Stimulated activated CD8-positive, alpha-beta memory T cell treated with anti-CD3 and anti-CD28 coated beads, Interleukin-15, amount 100 ng/mL, for 48 hours (primary cell): ENCODE results near the gene USP2.

Experiments
- DNase-seq, 2 donors: peaks; one replicate each; pipeline ENCODE4 v3.0.0-alpha.2; 2020; ENCODE audit warnings: low read depth in 2 of 2

The USP2 gene

DNA sequence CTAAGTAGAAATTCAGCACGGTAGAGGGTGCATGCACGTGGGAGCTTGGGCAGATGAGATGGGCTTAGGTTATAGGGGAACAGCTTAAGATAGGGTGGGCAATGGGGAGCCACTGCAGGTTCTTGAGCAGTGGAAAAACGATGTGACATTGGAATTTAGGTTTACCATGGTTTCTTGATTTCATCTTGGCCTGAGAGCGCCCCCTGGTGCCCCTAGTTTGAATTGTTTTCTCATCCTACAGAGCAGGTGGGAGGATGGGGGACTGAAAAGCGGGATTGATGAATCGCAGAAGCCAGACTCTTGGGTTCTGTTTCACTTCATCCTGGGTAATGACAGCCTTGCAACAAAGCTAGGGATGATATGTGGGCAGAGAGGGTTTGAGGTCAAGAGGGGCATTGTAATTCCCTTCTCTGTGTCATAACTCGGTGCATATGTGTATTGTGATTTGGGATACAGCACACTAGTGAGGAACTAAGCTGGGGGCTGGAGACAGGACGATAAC is 57.9 kb downstream of the USP2 start:
- DNase-seq: peak in 1 of 2 donors; percentile 58

DNA sequence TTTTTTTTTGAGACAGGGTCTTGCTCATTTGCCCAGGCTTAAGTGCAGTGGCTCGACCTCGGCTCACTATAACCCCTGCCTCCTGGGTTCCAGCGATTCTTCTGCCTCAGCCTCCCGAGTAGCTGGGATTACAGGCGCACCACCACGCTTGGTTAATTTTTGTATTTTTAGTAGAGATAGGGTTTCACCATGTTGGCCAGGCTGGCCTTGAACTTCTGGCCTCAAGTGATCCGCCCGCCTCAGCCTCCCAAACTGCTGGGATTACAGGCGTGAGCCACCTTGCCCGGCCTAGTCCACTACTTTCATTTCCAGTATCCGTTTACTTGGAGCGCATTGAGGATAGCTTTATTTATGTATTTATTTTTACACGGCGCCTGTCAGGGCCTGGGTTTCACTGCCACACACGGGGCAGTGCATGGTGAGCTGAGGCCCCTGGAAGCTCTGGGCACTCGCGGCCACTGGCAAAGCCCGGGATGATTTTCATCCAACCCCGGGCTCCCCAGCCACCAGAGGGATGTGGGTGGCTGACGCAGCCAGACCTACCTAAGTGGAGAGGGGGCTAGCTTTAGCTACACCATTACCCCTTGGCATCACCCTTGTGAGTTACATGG is 58.5 kb downstream of the USP2 start:
- no peak for DNase-seq

DNA sequence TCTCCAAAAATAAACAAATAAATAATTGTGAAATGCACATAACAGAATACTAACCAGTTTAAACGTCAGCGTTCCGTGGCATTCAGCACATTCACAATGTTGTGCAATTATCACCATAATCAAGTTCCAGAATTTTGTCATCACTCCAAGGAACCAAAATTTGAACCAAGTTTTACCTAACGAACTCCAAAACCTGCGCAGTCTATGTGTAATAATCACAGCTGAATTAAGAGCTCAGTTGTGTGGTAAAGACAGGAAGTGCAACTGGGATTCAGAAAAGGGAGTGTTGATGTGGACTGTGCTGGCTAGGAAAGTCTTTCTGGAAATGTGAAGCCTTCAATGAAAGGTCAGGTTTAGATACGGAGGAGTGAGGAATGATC is 59.1 kb downstream of the USP2 start:
- DNase-seq: no peak

DNA sequence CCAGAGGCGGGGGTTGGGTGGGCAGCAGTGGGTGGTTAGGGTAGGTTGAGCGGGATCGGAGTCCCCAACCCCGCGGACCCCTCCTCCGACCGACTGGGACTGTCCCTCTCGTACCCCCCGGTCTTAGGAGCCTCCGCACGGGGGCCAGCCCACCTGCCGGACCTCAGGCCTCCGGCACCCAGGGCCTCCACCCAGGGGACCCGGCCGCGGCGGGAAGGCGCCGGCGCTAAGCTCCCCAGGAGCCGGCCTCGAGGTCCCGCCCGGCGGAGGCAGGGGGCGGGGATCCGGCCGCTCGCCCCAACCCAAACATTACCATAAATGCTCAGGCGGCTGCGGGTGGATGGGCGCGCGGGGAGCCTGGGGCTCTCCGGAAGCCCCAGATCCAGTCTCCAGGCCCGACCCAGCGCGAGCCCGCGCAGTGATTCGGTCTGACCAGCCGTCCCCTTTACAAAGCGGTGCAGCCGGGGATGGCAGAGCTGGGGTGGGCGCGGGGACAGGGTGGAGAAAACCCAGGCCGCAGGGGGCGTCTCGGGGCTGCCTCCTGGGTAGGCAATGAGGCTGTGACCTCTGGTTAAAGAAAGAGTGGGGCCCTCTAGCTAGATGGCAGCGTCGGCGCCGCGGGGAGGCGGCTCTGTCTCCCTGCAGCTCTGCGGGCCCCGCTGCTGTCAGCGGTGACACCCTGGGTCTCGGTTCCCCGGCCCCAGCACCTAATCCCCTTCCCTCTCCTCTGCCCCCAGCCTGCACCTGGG is 60.5 kb downstream of the USP2 start:
- peak; percentile 45 to 47 for DNase-seq

DNA sequence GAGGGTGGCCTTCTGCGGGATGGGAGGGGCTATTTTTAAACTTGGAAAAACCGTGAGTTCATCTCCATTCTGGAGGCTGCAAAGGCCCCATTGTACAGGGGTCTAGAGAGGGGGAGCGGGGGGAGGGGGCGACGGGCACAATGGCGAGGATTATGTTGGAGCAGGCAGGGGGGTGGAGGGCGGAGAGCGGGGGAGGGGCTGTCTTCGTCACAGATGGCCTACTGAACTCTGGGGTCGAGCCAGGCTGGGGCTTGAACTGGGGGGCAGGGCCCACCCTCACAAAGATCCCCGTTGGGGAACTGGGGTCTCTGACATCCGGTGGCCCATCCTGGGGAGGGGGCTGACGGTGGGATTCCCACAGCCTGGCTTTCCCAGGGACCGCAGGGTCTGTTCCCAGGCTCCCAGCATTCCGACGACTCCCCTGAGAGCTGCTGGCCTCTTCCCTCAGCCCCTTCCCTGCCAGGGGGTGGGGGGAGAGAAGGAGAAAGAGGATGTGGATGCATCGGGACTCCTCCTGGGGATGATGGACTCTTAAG is 61.2 kb downstream of the USP2 start:
- no peak for DNase-seq

DNA sequence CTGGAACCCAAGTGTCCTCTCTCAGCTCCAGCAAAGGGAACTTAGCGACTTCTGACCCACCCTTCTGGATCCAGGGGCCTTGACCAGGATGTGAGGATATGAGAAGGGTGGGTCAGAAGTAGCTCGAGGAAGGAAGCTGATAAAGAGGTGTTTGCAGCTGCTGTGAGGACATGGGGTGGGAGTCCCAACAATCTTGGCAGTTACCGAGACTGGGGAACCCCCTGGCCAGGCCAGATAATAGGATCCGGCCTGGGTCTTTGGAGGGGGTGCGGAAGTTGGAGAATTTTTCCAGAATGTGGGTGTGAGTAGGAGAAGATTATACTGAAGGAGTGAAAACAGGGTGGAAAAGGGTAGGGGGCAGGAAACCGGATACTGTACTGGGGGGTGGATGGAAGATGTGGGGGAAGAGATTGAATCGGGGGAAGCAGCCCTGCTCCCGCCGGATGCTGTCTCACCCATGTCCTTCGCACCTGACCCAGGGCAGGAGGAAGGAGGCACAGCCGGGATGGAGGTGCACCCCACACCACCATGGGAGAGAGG is 61.7 kb downstream of the USP2 start:
- DNase-seq: no peak

DNA sequence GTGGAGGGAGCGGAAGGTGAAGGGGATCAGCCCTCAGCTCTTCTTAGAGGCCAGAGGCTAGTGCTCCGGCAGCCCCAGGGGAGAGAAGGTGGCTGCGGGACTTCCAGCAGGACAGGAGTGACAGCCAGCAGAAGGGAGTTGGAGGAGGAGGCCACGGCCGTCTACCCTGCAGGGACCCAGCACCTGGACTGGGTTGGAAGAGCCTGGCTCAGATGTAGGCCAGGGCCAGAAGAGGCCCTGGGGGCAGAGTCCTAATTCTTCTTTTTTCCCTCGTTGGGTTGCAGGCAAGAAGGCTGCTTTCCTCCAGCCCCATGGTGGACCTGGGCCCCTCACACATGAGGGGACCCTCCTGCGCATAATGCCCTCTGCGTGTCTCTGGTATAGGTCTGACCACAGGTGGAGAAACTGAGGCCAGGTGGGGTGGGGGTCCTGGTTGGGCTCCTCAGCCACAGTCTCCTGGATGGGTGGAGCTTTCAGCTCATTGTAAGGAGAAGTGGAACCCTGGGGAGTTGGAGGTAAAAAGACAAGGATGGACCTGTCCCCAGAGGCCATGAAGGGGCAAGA is 62.3 kb downstream of the USP2 start:
- no peak for DNase-seq

DNA sequence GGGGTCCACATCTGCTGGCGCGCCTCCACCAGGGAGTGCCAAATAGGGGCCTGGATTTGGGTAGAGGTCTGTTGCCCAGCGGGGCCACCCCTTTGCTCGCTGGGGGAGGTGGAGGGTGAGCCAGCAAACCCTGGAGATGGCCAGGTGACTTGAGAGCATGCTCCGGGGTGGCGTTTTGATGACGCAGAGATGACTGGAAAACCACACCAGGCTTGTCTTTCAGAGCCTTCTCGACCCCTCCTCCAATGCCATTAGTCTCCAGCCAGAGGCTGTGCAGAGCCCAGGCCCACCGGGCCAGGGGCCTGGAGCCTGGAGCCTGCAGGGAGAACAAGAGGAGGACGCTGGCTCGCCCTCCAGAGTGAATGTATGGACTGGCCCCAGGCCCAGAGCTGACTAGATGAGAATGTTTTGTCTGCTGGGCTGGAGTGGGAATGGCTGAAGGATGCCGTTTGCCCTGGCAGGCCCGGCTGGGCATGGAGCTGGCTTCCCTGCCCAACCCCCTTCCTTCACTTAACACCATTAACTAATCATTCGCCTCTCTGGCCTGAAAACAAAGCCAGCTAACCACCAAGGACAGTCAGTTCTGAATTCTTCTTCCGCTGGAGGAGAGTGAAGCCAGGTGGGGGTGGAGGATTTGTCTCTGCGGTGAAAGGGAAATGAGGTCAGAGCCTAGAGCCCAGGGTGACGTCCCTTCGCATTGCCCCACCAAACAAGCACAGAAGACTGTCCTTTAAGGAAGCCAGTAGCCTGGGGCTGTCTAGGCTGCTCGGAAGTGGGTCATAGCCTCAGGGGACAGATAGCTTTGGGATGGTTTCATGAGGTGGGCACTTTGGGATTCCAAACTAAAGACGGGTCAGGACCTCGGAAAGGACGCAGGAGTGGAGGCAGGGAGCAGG is 63.0 kb downstream of the USP2 start:
- DNase-seq: no peak

DNA sequence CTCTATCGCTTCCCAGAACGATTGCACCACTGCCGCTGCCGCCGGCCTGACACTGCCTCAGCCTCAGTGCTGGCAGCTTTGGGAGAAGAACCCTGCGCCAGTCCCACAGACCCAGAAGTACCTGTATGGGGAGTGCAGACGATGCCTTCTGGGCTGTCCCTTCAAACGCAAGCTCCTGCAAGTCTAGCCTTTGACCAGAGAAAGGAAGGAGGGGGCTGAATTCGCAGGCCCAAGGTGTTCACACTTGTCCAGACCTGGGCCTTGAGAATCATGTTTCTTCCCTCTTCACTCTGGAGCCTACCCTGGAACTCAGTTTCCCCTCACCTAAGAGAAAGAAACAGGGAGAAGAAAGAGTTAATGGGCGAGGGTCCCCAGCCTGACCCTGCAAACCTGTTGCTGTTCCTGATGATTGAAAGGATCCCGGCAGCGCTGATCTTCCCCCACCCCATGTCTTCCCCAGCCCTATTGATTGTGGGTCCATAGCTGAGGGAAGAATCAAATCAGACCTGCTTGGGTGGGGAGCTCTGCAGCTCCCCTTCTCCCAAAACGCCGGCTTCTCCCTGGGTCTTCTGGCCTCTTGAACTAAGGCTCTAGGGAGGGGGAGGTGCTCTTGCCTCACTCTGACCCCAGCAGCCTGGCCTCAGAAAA is 63.8 kb downstream of the USP2 start:
- no peak for DNase-seq

DNA sequence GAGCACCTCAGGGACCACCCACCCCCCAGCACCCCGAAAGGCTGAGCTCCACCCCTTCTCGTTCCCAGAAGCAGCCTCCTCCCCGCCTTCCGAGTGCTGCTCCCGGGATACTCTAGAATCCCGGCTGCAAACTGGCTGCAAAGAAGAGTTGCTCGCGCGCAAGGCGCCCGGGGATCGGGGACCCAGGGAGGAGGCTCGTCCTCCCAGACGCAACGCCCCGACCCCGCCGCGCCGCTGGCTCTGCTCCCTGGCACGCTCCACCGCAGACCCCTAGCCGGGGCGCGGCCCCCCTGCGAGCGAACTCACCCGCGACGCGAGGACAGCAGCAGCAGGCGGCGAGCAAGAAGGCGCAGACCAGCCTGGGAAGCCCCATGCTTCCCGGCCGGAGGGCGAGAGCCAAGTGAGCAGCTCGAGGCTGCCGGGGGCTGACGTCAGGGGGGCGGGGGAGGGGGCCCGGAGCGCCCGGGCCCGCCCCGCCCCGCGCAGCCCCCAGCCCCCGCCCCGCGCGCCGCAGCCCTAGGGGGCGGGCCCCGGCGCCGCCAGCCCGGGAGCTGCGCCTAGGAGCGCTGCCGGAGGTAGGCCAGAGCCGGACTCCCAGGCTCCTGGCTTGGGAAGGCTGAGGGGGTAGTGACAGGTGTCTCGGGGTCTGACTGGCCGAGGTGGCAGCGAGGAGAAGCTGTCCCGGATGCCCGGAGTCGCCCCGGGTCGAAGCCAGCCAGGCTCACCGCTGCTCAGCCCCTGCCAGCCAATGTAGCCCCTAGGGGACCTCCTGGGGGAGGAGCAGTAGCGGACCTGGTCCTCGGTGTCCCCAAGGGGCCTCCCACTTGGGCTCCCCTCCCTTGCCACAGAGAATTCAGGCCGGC is 64.5 kb downstream of the USP2 start, which contains the start of gene MCAM:
Gene MCAM (minus strand): TSS at position 402 of the 863 bp plus-strand sequence. CDS start 29 bp downstream, at position 373.
- no peak for DNase-seq

DNA sequence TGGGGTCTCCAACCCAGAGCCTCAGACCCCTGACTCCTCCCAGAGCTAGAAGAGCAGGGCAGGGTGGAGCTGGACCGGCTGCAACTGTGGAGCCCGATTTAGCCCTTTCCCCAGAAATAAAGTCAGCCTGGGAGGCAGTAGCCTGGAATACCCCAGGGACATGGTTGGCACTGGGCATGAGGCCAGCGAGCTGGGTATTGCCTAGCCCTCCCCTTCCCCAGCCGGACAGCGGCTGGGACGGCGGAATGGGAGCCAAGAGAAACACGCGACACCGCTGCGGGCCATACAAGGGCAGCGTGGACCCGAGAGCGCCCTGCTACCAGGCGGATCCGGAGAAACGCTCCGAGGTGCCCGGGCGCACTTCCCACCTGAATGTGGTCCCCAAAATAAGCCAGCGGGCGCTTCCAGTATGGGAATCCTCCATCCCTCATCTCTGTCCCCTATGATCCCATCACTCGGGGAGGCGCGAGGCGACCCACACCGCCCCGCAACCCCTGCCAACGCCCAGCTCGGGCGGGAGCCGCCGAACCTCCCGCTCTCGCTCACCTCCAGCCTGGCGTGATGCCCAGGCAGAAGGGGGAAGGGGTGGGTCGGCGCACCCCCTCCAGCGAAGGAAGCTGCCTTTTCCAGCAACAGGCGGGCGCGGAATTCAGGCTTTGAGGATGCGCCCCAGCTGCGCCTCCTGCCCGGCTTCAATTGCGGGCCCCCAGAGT is 65.3 kb downstream of the USP2 start:
- DNase-seq: no peak

DNA sequence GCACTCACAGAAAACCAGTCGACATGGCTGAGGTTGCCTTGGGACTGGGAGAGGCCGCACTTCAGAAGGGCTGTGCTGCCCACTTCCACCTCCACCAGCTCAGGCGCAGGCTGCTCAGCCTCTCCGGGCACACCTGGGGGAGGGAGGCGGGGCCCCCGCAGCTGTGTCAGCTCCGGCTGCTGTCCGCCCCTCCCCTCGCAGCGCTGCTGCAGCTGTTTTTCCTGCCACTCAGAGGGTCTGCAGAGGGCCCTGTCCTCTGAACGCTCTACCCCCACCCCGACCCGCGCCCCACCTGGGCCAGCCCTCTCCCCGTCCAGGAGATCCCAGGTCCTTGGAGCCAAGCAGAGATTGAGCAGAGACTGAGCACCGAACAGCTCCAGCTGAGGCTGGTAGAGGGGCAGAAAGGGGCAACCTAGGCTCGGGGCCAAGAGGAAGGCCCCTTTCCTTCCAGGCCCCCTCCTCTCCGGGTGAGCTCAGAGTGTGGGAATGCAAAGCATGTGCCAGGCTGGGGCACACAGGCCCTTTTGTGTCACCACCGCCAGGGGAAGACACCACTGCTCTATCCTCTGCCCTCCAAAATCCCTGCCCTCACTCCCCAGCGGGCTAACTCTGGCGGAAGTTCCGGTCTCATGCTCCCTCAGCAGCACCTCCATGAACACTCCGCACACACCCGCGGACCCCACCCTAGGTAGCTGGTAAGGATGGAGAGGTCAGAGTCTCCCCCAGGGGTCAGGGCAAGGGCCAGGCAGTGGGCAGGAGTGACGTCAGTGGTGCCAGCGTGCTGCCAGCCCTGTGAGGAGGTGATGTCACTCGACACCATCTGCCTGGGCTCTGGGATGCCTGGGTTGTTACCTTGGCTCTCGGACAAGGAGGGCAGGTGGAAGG is 66.1 kb downstream of the USP2 start:
- DNase-seq: no peak

DNA sequence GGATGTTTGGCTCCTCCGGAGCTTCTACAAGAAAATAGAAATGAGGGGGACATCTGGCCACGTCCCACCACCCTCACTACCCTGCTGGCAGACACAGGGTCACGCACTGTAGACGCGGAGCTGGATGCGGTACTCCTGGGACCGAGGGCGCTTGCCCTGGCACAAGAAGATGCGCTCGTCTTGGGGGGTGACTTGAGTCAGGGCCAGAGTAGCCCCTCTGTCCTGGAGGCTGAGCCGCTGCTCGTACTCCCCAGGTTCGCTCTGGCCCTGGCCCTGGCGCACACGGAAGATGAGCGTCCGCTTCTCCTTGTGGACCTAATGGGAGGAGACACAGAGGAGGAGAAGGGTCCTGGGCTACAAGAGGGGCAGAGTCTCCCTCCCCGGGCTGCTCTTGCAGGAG is 66.8 kb downstream of the USP2 start:
- DNase-seq: no peak

DNA sequence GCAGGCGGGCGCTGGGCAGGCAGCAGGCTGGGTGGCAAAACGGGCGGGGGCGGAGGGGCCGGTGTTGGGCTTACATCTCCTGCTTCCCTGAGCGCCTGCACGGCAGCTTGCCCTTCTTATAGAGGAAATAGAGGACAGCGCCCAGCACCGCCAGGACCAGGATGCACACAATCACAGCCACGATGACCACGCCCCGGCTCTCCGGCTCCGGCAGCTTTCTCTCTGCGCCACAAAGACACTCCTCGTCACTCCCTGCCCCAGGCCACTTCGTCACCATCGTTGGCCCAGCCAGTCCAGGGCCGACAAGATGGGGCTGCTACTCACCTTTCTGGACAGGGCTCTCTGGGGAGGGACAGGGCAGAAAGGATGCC is 70.8 kb downstream of the USP2 start:
- DNase-seq: no peak

DNA sequence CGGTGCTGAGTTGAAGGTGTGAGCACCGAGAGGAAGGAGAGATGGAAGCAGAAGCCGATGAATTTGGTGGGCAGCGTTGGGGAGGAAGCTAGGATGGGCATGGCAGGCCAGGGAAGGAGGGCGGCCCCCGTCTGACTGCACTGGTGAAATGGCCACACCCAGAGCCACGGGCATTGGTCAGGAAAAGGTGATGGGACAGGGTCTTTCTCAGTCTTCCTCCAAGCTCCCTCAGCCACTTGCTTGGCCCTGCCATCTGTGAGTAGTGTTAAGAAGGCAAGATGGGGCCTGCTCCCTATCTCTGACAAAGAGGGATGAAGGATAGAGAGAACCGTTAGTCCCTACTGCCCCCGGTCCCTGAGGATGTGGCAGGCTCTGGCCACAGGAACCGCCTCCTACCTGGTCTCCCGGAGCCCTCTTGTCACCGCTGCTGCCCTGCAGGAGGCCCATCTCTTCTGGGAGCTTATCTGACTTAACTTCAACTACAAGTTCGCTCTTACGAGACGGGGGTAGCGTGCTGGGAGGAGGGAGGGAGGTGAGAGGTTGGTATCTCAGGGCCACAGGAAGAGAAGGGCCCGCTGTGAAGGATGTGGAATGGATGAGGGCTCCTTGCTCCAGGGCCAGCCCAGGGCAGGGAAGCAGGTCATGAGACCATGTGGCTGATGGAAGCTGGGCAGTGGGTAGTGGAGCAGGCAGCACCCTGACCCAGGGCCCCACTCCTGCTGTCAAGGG is 71.4 kb downstream of the USP2 start:
- DNase-seq: no peak

DNA sequence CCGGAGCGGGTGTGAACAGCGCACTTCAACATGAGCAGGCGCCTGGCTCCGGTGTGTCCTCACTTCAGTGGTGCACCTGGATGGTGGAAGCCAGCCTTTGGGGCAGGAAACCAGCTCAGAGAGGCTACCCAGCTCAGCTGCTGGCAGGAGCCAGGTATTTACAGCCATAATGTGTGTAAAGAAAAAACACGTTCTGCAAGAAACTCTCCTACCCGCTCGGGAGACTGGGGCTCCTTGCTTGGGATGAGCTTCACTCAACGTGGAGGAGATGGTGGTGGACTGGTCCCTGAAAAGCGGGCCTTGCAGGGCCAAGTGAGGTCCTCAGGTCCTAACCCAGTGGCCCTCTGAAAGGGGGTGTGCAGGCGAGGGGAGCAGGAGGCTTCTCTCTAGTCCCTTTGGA is 72.1 kb downstream of the USP2 start:
- no peak for DNase-seq

DNA sequence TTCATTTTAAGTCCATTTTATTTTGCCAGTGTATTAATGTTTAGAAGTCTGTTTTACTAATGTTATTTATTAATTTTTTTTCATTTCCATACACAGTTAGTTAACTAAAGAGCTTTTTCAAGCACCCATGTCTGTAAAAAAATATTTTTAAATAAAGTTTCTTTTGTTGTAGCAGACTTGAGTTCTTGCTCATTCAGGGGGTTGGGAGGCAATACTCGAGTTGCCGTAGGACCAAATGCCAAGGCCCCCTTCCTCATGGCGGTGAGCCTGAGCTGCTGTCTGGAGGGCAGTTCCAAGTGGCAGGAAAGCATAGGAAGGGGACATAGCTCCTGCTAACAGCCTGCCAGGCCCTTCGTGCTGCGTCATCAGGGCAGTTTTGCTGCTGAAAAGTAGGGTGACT is 73.5 kb downstream of the USP2 start:
- no peak for DNase-seq

DNA sequence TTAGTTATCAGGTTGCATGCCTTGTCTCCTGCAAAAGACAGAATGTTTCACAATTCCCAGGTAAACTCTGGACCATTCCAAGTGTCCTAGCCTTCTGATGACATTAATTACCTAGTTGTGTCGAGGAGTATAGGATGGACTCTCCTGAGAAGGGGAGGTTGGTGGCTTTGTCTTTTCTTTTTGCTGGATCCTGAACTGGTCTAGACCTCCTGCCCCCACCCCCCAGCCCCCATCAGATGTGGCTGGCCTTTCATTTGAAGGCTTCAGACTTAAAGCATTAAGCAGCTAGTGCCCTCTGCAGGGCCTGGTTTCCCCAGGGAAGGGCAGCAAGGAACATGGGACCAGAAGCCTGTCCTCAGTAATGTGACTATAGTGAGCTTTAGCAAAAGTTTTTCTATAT is 74.3 kb downstream of the USP2 start:
- DNase-seq: no peak
